Activated CD4-positive, alpha-beta T cell treated with anti-CD3 and anti-CD28 coated beads, Interleukin-2, amount 10 ng/mL, durations not matched to agents 7 days and 5 days (primary cell): ENCODE results near the gene RNF32. TPM values are rescaled to one million over a fixed set of nuclear protein-coding genes. Genes with fewer than 3 reads are reported as not detected.
"Not testable (repeated sequence)": the region's sequence is repeated elsewhere in the genome, so short reads cannot be mapped to it uniquely, and the experiment has no call there.

Experiments used
- CTCF ChIA-PET: fragments of 350-600 bp; sonication (Branson Sonifier 250); formaldehyde crosslinking; loops from one replicate; lab custom pipeline; 2021; ENCODE audit warnings: antibody characterized with exemption; lab: Charles Lee
- POLR2A ChIA-PET: fragments of 350-600 bp; sonication (Branson Sonifier 250); formaldehyde crosslinking; loops from one replicate; lab custom pipeline; 2021; ENCODE audit warnings: antibody characterized with exemption; lab: Charles Lee
- DNase-seq: peaks from one replicate; pipeline ENCODE4 v3.0.0-alpha.2; 2020
- H3K27ac Mint-ChIP-seq: one replicate; pipeline ENCODE4 v1.8.0; 2021; ENCODE audit warnings: mild to moderate bottlenecking, moderate library complexity, mixed read lengths
- H3K27me3 Mint-ChIP-seq: one replicate; pipeline ENCODE4 v1.8.0; 2021; ENCODE audit warnings: mixed read lengths
- H3K36me3 Mint-ChIP-seq: one replicate; pipeline ENCODE4 v1.8.0; 2021; ENCODE audit warnings: low read depth, mixed read lengths
- H3K4me1 Mint-ChIP-seq: one replicate; pipeline ENCODE4 v1.8.0; 2021; ENCODE audit warnings: mixed read lengths
- H3K4me3 Mint-ChIP-seq: one replicate; pipeline ENCODE4 v1.8.0; 2021; ENCODE audit warnings: mild to moderate bottlenecking, moderate library complexity, mixed read lengths
- H3K9me3 Mint-ChIP-seq: one replicate; pipeline ENCODE4 v1.8.0; 2021; ENCODE audit warnings: mixed read lengths
- total RNA-seq, 2 experiments: library from RNA; stranded (reverse); gene quantifications; one replicate each; pipeline ENCODE4 v1.2.3, GENCODE V29; 2021

The RNF32 gene
- total RNA-seq, 2 experiments from 2014 or later, result 2.2 TPM

DNA sequence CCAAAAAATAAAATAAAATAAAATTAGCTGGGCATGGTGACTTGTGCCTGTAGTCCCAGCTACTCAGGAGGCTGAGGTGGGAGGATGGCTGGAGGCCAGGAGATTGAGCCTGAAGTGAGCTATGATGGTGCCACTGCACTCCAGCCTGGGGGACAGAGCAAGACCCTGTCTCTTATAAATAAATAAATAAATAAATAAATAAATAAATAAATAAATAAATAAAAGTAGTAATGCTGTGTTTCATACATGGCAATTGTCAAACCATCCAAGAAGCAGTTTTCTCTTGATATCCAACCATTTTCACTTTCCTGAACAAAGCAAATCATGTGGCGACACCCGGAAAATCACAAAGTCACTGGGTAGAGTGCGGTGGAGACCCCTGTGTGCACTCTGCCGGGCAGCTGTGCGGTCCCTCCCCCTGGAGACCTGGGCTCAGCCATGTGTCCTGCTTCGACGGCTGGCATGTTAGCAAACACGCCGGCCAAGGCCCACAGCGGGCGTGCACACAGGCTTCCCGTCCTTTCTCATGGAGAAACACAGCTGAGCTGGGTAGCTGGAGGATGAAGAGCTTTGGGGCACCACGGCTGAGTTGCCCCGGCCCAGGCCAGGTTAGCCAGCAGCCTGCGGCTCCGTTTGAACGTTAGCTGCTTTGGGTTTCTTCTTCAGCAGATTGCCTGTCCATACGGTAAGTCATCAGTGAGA, 22.3 kb upstream of the RNF32 start:
- Mint-ChIP-seq H3K27me3 (peaks cover 68% of the 10 kb centered on the region), H3K27ac (no peak overlapping the region), H3K9me3 (peaks cover 10% of the 10 kb centered on the region), H3K4me1 (peaks cover 21% of the 10 kb centered on the region), H3K36me3 (peaks cover 10% of the 10 kb centered on the region), H3K4me3 (no peak overlapping the region)
- DNase-seq, result no peak
- ChIA-PET POLR2A (no interaction called here), CTCF (no interaction called here)

DNA sequence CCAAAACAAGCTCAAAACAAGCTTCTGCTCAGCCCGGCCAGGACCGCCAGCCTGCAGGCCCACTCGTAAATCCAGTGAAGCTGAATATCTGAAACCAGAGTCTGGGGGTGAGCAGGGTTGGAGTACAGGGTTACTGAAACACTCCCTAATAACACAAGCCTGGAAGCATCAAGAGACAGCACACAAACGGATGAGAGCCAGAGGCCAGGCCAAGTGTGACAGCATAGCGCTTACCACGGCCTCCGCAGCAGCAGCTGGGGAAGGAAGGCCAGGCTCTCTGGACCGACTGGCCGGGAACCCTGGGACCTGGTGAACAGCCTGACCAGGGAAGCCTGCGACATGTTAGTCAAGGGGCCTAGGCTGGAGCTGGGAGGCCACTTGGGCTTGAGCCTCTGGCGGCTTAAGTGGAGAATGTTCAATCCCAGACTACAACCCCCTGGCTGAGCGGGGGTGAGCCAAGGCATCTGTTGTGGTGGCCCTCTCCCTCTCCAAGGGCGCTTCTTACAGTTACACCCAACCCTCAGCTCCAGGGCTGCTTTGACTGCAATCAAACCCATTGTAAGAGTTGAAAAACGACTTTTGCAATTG, 21.7 kb upstream of the RNF32 start:
- Mint-ChIP-seq H3K27me3 (peaks cover 70% of the 10 kb centered on the region), H3K4me1 (peaks cover 18% of the 10 kb centered on the region), H3K27ac (no peak overlapping the region), H3K9me3 (peaks cover 10% of the 10 kb centered on the region), H3K4me3 (no peak overlapping the region), H3K36me3 (peaks cover 9% of the 10 kb centered on the region)
- CTCF ChIA-PET, result no interaction called here
- no peak for DNase-seq
- POLR2A ChIA-PET, result no interaction called here

DNA sequence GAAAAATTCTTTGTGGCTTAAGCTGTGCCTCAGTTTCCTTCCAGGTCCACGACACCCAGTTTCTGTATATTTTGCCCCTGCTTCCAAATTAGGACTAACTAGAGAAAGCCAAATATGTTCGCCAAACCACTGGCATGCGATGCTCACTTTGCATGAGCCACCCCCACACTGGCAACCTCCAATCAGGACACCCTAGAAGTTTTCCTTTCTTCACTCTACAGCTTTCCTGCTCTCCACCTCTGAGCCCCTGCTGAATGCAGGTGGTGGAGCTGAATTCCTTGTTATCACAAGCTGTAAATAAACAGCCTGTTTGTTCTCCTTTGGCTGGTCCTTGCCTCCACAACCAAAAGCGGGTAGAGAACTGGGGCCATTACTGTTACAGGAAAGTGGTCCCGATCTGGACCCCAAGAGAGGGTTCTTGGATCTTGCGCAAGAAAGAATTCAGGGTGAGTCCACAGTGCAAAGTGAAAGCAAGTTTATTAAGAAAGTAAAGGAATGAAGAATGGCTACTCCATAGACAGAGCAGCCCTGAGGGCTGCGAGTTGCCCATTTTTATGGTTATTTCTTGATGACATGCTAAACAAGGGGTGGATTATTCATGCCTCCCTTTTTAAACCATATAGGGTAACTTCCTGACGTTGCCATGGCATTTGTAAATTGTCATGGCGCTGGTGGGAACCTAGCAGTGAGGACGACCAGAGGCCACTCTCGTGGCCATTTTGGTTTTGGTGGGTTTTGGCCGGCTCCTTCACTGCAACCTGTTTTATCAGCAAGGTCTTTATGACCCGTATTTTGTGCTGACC, 20.9 kb upstream of the RNF32 start:
- DNase-seq, POLR2A ChIA-PET, H3K36me3 Mint-ChIP-seq, H3K9me3 Mint-ChIP-seq, H3K27ac Mint-ChIP-seq, H3K4me3 Mint-ChIP-seq: not testable (repeated sequence)
- CTCF ChIA-PET, result interaction anchor here (1.1 kb wide), 1 partner anchor 18 kb away, joined by 3 read pairs; no protein-coding TSS in a partner anchor
- peaks cover 70% of the 10 kb centered on the region for H3K27me3 Mint-ChIP-seq
- H3K4me1 Mint-ChIP-seq, result peaks cover 19% of the 10 kb centered on the region

DNA sequence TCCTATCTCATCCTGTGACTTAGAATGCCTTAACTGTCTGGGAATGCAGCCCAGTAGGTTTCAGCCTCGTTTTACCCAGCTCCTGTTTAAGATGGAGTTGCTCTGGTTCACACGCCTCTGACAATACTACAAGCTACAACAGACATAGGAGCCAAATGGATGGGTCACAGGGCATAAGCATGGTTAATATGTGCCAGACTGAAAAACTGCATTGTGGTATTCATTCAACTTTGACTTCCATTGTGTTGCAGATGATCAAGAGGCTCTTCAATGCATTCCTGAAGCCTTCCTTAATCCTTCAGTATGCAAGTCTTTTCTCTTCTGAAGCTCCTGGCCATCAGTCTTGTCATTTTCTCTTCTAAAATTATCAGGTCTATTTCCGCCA, 20.3 kb upstream of the RNF32 start:
- Mint-ChIP-seq H3K27me3 (peaks cover 67% of the 10 kb centered on the region), H3K36me3 (peaks cover 6% of the 10 kb centered on the region), H3K4me1 (peaks cover 16% of the 10 kb centered on the region), H3K9me3 (peaks cover 10% of the 10 kb centered on the region), H3K27ac (no peak overlapping the region), H3K4me3 (no peak overlapping the region)
- ChIA-PET CTCF (interaction anchor here (1.1 kb wide), 1 partner anchor 17 kb away, joined by 3 read pairs; no protein-coding TSS in a partner anchor), POLR2A (no interaction called here)
- no peak for DNase-seq

DNA sequence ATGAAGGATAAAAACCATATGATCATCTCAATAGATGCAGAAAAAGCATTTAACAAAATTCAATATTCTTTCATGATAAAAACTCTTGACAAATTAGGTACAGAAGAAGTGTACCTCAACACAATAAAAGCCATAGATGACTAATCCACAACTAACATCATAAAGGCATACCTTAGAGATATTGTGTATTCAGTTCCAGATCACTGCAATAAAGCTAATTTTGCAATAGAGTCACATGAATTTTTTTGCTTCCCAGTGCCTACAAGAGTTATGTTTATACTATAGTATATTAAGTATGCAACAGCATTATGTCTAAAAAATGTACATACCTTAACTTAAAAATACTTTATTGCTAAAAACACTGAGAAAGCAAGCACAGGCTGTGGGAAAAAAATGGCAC, 18.9 kb upstream of the RNF32 start:
- peaks cover 6% of the 10 kb centered on the region for H3K36me3 Mint-ChIP-seq
- no peak overlapping the region for H3K27ac Mint-ChIP-seq
- H3K4me1 Mint-ChIP-seq, result peaks cover 25% of the 10 kb centered on the region
- DNase-seq, result no peak
- H3K27me3 Mint-ChIP-seq, result peaks cover 57% of the 10 kb centered on the region
- H3K9me3 Mint-ChIP-seq, result peaks cover 10% of the 10 kb centered on the region
- H3K4me3 Mint-ChIP-seq, result no peak overlapping the region
- POLR2A ChIA-PET, result no interaction called here
- CTCF ChIA-PET, result interaction anchor here (0.5 kb wide), 1 partner anchor 180 kb away, joined by 3 read pairs; no protein-coding TSS in a partner anchor

DNA sequence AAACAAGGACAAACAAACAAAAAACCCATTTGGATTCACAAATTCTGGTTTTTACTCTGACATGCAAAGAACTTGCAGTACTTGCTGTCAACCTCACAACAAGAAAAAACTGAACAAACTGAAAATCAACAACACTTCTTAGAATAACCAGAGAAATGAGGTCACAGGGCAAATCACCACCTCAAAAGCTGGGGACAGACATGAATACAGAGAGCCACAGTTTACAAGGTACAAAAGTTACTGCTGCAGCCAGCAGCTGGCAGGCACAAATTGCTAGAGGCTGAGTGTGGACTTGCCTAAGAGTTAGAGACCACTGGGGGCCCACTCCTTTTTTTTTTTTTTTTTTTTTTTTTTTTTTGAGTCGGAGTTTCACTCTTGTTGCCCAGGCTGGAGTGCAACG, 15.0 kb upstream of the RNF32 start:
- peak; percentile 43 for DNase-seq
- Mint-ChIP-seq H3K27ac (peak overlapping the region; percentile 75), H3K4me1 (peaks cover 20% of the 10 kb centered on the region), H3K9me3 (peaks cover 26% of the 10 kb centered on the region), H3K4me3 (peak overlapping the region; percentile 20), H3K27me3 (peaks cover 37% of the 10 kb centered on the region), H3K36me3 (peaks cover 14% of the 10 kb centered on the region)
- CTCF ChIA-PET, result interaction anchor here (0.6 kb wide), 1 partner anchor 96 kb away, joined by 3 read pairs; no protein-coding TSS in a partner anchor
- POLR2A ChIA-PET, result no interaction called here

DNA sequence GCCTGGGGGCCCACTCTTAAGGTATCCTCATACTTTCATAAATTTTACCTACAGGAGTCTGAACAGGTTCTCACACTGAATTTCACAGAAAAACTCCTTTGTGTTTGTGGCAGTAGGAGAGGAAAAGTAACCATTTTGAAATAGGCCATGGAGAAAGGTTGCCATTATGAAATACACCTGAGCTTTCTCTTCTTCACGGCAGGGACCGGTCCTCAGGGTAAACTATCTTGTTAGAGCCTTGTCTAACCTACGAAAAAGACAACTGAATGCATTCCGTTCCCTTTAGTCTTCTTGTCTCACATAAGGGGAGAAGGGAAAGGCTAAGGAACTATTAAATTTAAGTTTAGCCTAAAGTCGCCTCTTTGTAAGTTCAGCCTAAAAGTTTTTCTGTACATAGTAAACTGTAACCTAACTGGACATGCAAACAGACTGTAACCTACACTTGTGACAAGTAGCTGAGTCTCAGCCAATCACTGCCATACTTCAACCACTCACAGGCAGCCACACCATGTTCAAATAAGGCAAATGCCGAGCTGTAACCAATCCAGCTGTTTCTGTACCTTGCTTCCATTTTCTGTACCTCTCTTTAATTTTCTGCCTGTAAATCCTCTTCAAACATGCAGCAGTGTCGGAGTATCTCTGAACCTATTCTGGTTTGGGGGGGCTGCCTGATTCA, 14.2 kb upstream of the RNF32 start:
- peaks cover 20% of the 10 kb centered on the region for H3K4me1 Mint-ChIP-seq
- POLR2A ChIA-PET, result no interaction called here
- H3K4me3 Mint-ChIP-seq, result no peak overlapping the region
- peaks cover 14% of the 10 kb centered on the region for H3K36me3 Mint-ChIP-seq
- peaks cover 32% of the 10 kb centered on the region for H3K27me3 Mint-ChIP-seq
- H3K9me3 Mint-ChIP-seq, result peaks cover 22% of the 10 kb centered on the region
- CTCF ChIA-PET, result no interaction called here
- H3K27ac Mint-ChIP-seq, result no peak overlapping the region
- DNase-seq, result no peak

DNA sequence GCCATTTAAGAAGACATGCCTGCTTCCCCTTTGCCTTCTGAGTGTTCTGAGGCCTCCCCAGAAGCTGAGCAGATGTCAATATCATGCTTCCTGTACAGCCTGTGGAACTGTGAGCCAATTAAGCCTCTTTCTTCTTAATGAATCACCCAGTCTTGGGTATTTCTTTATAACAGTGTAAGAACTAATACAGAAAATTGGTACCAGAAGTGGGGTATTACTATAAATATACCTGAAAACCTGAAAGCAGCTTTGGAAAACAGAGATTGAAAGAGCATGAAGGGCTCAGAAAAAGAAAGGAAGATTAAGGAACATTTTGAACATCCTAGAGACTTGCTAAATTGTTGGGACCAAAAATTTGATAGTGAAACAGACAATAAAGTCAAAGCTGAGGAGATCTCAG, 12.0 kb upstream of the RNF32 start:
- DNase-seq, result no peak
- Mint-ChIP-seq H3K4me1 (peaks cover 20% of the 10 kb centered on the region), H3K27me3 (peaks cover 26% of the 10 kb centered on the region), H3K9me3 (peaks cover 19% of the 10 kb centered on the region), H3K36me3 (peaks cover 14% of the 10 kb centered on the region), H3K4me3 (no peak overlapping the region), H3K27ac (no peak overlapping the region)
- ChIA-PET CTCF (interaction anchor here (1.1 kb wide), 1 partner anchor 16 kb away, joined by 3 read pairs; no protein-coding TSS in a partner anchor), POLR2A (no interaction called here)

DNA sequence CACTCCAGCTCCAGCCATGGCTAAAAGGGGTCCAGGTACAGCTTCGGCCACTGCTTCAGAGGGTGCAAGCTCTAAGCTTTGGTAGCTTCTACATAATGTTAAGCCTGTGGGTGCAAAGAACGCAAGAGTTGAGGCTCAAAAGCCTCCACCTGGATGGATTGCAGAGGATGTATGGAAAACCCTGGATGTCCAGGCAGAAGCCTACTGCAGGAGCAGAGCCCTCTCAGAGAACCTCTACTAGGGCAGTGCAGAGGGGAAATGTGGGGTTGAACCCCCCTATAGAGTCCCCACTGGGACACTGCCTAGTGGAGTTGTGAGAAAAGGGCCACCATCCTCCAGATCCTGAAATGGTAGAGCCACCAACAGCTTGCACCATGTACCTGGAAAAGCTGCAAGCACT, 10.7 kb upstream of the RNF32 start:
- Mint-ChIP-seq H3K36me3 (peaks cover 14% of the 10 kb centered on the region), H3K4me3 (no peak overlapping the region), H3K4me1 (peaks cover 13% of the 10 kb centered on the region), H3K27me3 (peaks cover 31% of the 10 kb centered on the region), H3K9me3 (peaks cover 19% of the 10 kb centered on the region), H3K27ac (no peak overlapping the region)
- no peak for DNase-seq
- CTCF ChIA-PET, result interaction anchor here (0.9 to 1.2 kb wide), 2 partner anchors 14 to 29 kb away, joined by 4 read pairs; no protein-coding TSS in a partner anchor
- POLR2A ChIA-PET, result no interaction called here

DNA sequence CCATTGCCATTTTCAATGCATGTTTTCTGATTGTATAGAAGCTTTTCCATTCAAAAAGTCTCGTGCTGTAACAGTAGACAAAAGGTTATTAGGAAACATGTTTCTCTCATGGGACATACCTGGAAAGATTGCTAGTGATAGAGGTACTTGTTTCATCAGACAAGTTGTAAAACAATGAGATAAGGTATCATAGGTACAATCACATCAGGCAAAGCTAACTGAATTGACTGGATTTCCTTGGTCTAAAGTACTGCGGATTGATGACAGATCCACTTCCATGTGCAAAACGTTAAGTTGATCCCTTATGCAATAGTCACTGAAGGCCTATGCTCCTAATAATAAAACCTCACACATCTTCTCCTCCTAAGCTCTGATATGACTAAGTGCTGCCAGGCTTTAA, 6.5 kb upstream of the RNF32 start:
- Mint-ChIP-seq H3K4me1 (peaks cover 5% of the 10 kb centered on the region), H3K4me3 (no peak overlapping the region), H3K27me3 (peaks cover 30% of the 10 kb centered on the region), H3K27ac (no peak overlapping the region), H3K36me3 (peaks cover 3% of the 10 kb centered on the region), H3K9me3 (peaks cover 6% of the 10 kb centered on the region)
- DNase-seq, result no peak
- ChIA-PET CTCF (no interaction called here), POLR2A (no interaction called here)

DNA sequence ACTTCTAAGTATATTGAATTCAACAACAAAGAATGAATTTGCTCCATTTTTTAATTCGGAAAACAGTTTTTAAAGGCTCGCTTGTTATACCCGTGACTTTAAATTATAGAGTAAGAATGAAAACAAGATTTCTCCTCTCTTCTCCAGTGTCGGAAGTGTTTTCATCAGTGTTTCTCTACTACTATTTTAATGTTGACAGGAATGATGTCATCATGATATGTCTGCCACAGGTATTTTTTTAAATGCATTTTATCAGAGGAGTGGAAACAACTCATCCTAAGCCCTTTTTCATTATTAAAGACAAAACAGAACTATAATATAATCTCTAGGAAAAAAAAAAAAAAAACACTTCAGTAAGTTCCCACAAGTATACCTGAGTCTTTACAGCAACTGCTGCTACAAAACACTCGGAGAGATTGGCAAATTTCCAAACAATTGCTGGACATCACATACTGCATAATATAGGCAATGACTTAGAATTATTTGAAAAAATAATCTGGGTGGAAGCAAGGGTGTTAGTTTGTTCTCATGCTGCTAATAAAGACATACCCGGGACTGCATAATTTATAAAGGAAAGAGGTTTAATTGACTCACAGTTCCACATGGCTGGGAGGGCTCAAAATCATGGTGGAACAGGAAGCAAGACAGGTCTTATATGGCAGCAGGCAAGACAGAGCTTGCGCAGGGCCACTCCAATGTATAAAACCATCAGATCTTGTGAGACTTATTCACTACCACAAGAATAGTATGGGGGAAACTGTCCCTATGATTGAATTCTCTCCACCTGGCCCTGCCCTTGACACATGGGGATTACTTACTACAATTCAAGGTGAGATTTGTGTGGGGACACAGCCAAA, 4.8 kb upstream of the RNF32 start:
- Mint-ChIP-seq H3K4me3 (no peak overlapping the region), H3K27me3 (peaks cover 28% of the 10 kb centered on the region), H3K36me3 (peaks cover 4% of the 10 kb centered on the region), H3K9me3 (peaks cover 5% of the 10 kb centered on the region), H3K27ac (no peak overlapping the region), H3K4me1 (peaks cover 12% of the 10 kb centered on the region)
- CTCF ChIA-PET, result no interaction called here
- POLR2A ChIA-PET, result no interaction called here
- no peak for DNase-seq

DNA sequence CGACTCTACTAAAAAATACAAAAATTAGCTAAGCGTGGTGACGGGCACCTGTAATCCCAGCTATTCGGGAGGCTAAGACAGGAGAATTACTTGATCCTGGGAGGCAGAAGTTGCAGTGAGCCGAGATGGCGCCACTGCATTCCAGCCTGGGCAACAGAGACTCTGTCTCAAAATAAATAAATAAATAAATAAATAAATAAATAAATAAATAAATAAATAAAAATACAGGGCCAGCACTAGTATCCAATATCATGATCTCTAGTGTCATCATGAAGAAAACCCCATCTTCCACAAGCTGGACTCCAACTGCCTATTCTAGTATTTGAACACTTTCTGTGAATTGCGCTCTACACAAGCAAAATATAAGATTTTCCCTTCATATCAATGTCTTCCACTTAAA, 3.5 kb upstream of the RNF32 start:
- POLR2A ChIA-PET, result interaction anchor here (0.7 kb wide), 1 partner anchor 86 kb away, joined by 3 read pairs; no protein-coding TSS in a partner anchor
- H3K27ac Mint-ChIP-seq, H3K36me3 Mint-ChIP-seq, H3K9me3 Mint-ChIP-seq, DNase-seq, H3K4me3 Mint-ChIP-seq: not testable (repeated sequence)
- Mint-ChIP-seq H3K4me1 (peaks cover 25% of the 10 kb centered on the region), H3K27me3 (peaks cover 29% of the 10 kb centered on the region)
- CTCF ChIA-PET, result interaction anchor here (1.1 kb wide), 1 partner anchor 17 kb away, joined by 3 read pairs; no protein-coding TSS in a partner anchor
